Measurements from ENCODE around the gene TLL2.
A peak's percentile ranks its signal among the peaks of the same experiment; 100 is the strongest.

Gene TLL2

DNA sequence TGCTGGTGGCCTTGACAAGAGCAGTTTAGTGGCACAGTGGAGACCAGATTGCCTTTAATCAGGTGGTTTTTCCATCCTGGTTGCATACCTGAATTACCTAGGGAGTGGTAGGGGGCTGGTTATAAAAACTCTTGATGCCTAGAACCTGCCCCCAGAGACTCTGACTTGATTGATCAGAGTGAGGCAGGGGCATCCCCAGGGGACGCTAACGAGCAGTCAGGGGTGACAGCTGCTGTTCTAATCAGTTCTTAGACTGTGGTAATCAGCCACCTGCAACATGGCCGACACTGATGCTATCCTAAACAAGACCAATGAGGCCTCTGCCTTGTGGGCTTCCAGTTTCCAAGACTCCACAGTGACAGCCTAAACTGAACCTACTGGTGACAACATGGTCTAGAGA is 153.0 kb downstream of the TLL2 start:
- no peak for DNase-seq (ENCODE audit: low read depth, low spot score)

DNA sequence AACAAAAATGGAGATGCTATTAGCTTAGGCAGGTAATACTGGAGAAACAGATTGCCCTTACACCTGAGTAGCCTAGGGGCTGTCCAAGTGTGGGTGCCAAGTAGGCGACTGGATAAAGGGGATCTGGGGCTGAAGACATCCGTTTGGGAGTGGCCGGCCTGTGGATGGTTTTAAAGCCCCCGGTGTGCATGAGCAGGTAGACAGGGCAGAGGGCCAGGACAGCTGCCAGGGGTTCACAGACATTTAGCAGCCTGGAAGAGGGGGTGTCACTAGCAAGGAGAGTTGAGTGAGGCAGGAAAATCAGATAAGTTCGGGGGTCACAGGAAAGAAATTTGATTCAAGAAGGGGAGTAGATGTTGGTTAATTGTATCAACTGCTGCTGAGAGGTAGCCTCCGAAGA is 153.4 kb downstream of the TLL2 start:
- no peak for DNase-seq (ENCODE audit: low read depth, low spot score)

- DNase-seq (ENCODE audit: low read depth, low spot score), result no peak
Measured at GRCh38 chr10:96359616-96360015, 154.1 kb downstream of the TLL2 start.

GRCh38 chr10:96358851-96359540 is 154.7 kb downstream of the TLL2 start, which contains the start of gene OPALIN:
OPALIN (minus strand) TSS chr10:96359002; CDS start chr10:96358896, 106 bp downstream.
- DNase-seq (ENCODE audit: low read depth, low spot score), result no peak

DNA sequence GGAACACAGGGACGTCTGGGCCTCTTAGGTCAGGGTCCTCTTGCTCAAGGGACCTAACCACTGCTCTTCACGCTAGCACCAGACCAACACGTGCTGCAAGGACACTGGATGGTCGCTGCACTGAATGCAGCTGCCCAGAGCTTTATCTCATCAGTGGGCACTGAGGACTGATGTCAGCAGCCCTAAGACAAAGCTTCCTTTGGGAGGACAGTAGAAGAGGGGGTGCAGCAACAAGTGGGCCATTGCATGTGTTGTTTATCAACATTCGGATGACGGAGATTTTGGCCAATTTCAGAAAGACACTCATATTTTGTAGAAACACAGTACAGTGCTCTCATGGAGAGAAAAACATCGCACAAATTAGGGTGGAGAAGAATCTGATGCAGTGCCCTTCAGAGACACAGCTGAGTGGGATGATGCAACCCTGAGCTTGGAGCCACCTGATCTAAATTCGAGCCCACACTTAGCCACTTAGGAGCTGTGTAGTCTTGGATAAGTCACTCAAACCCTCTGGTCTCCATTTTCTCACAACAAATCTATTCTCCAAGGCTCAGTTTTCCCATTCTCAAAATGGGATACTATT is 156.6 kb downstream of the TLL2 start:
- no peak for DNase-seq (ENCODE audit: low read depth, low spot score)

- DNase-seq (ENCODE audit: low read depth, low spot score), result no peak
Measured at GRCh38 chr10:96352582-96352981, 161.1 kb downstream of the TLL2 start.

- DNase-seq (ENCODE audit: low read depth, low spot score), result no peak
Measured at GRCh38 chr10:96352027-96352426, 161.7 kb downstream of the TLL2 start.

- no peak for DNase-seq (ENCODE audit: low read depth, low spot score)
Measured at GRCh38 chr10:96346295-96346694, 167.4 kb downstream of the TLL2 start.

GRCh38 chr10:96345222-96345621 is 168.5 kb downstream of the TLL2 start:
- DNase-seq (ENCODE audit: low read depth, low spot score), result peak; percentile 21

DNA sequence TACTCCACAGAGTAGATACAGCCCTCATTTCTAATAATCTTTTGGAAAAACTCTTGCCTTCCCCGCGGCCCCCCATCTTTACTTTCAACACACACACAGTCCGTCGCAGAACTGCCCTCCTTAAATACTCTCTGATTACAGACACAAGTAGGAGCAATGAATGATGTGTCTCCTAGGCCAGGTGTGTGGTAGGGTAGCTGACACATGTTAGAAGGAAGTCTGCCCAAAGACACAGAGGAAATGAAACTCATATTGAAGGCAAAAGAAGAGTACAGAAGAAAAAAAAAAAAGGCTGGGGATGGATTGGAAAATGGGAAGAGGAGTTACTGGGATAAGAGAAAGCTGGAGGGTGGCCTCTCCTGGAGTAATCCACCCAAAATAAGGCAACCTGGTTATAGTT is 169.5 kb downstream of the TLL2 start:
- no peak for DNase-seq (ENCODE audit: low read depth, low spot score)

DNA sequence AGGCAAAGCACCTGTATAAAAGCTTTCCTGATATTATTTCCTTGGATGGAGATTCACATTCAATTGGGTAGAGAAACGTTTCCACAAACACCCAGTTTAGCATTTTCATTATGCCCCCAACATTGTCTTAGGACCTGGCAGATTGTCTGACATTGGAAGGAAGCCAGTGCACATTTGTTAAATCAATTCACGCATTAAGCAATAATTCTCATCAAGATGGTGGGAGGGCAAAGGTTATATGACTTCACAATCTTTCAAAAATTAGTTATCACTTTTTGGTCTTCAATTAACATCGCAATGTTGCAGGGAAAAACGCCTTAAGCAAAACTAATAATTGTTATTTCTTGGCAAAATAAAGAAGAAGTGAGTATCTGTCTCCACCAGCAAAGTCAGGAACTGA is 171.3 kb downstream of the TLL2 start:
- DNase-seq (ENCODE audit: low read depth, low spot score), result no peak

GRCh38 chr10:96341219-96342182 is 172.2 kb downstream of the TLL2 start:
- DNase-seq (ENCODE audit: low read depth, low spot score), result peak; percentile 77

- peak; percentile 65 for DNase-seq (ENCODE audit: low read depth, low spot score)
Measured at GRCh38 chr10:96339956-96340904, 173.5 kb downstream of the TLL2 start.

DNA sequence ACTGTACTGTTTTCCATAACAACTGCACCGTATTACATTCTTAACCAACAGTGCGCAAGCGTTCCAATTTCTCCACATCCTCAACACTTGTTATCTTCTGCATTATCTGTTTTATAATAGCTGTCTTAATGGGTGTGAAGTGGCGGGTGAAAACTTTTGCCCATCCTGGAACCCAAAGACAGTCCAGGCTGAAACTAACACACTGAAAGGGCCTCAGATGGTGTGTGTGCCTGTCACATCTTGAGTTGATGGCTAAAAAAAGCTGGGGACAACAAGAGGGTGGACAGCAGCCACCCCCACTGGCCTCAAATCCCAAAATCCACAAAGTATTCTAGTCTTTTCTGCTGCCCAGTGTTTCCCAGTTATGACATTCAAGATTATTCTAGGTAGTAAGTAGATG is 174.3 kb downstream of the TLL2 start:
- DNase-seq (ENCODE audit: low read depth, low spot score), result no peak

- no peak for DNase-seq (ENCODE audit: low read depth, low spot score)
Measured at GRCh38 chr10:96338279-96338925, 175.3 kb downstream of the TLL2 start.

- no peak for DNase-seq (ENCODE audit: low read depth, low spot score)
Measured at GRCh38 chr10:96337106-96337505, 176.6 kb downstream of the TLL2 start.

- DNase-seq (ENCODE audit: low read depth, low spot score), result peak; percentile 67
Measured at GRCh38 chr10:96334616-96335526, 178.9 kb downstream of the TLL2 start.

- no peak for DNase-seq (ENCODE audit: low read depth, low spot score)
Measured at GRCh38 chr10:96333101-96333500, 180.6 kb downstream of the TLL2 start.

GRCh38 chr10:96327462-96327861 is 186.3 kb downstream of the TLL2 start:
- no peak for DNase-seq (ENCODE audit: low read depth, low spot score)

Measured in ELF-1 (cell line).